GM18909 (cell line): ENCODE results near the gene TRA2B.

Experiments used
- ATAC-seq: cut with Tn5 transposase; IDR thresholded peaks from one replicate; pipeline ENCODE4 v1.9.1; 2021; ENCODE audit warnings: mild to moderate bottlenecking; ENCODE audit not compliant: unreplicated experiment, poor library complexity

Gene TRA2B

GRCh38 chr3:185884641-185885040 is 53.2 kb downstream of the TRA2B start:
- ATAC-seq = no peak

- ATAC-seq = no peak
Observed at GRCh38 chr3:185881926-185882325, 55.9 kb downstream of the TRA2B start.

GRCh38 chr3:185880600-185880999 is 57.2 kb downstream of the TRA2B start:
- ATAC-seq = no peak

GRCh38 chr3:185878920-185879319 is 58.9 kb downstream of the TRA2B start:
- no peak for ATAC-seq

- no peak for ATAC-seq
Observed at GRCh38 chr3:185874119-185874518, 63.7 kb downstream of the TRA2B start.

- no peak for ATAC-seq
Observed at GRCh38 chr3:185867650-185868049, 70.2 kb downstream of the TRA2B start.

- ATAC-seq = no peak
Observed at GRCh38 chr3:185866995-185867394, 70.8 kb downstream of the TRA2B start.

GRCh38 chr3:185866555-185866954 is 71.3 kb downstream of the TRA2B start:
- ATAC-seq = no peak
